ENCODE data around the gene SAP30L.

The SAP30L gene

DNA sequence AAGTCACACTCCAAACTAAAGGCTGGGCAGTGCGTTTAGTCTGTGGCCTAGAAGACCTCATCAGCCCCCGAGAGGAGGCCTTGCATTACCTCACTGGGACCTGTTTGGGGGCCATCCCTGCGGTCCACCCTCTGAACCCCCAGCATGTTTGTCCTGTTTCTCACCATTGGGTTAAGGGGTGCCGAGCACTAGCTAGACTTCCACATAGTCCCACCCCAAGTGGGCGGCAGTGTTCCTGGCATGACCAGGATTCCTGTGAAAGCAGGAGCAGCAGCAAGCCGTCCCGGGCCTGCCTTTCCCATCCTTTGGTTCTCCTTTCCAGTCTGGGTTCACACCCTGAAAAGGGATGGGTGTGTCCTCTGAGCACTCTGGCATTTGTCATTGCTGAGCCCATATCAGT lies 26.6 kb upstream of the SAP30L start:
- TF ChIP-seq, protein P1, sequence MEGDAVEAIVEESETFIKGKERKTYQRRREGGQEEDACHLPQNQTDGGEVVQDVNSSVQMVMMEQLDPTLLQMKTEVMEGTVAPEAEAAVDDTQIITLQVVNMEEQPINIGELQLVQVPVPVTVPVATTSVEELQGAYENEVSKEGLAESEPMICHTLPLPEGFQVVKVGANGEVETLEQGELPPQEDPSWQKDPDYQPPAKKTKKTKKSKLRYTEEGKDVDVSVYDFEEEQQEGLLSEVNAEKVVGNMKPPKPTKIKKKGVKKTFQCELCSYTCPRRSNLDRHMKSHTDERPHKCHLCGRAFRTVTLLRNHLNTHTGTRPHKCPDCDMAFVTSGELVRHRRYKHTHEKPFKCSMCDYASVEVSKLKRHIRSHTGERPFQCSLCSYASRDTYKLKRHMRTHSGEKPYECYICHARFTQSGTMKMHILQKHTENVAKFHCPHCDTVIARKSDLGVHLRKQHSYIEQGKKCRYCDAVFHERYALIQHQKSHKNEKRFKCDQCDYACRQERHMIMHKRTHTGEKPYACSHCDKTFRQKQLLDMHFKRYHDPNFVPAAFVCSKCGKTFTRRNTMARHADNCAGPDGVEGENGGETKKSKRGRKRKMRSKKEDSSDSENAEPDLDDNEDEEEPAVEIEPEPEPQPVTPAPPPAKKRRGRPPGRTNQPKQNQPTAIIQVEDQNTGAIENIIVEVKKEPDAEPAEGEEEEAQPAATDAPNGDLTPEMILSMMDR (IDR thresholded peaks at IDR 0.05; ENCODE audit: low read depth, low read length) = no peak
- no peak for DNase-seq (ENCODE audit: extremely low read depth, low read depth)

DNA sequence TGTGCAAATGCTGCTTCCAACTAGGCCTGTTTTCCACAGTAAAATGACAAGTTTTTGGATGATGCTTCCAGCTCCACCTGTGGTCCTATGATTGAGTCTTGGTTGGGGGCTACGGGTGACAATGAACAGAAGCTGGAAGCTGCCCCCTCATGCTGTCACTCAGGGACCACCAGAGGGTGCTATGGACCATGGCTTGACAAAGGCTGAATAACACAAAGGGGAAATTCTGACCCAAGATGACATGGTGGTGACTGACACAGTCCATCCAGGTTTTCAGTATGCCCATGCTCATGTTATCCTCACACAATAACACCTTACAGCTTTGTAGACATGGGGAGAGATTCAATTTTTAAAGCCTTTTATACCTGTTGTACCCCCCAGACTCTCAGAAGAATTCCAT lies 23.9 kb upstream of the SAP30L start:
- DNase-seq (ENCODE audit: extremely low read depth, low read depth) = no peak

DNA sequence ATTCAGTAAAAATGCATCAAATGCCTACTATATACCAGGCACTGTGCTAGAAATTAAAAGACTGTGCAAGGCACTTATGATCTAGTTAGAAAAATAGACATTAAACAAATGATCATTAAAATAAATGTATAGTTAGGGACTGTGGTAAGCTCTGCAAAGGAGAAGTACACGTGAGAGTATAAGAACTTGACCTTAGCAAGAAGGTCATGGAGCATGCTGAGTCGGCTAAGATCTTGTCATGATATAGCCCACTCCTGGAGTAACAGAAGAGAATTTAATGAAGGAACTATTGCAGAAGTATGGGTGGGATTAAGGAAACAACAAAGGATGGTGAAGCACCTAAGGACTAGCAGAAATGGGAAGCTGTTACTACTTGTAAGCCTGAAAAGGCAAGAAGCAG lies 23.5 kb upstream of the SAP30L start:
- no peak for DNase-seq (ENCODE audit: extremely low read depth, low read depth)
- TF ChIP-seq, protein P1 (IDR thresholded peaks at IDR 0.05; ENCODE audit: low read depth, low read length) = no peak

More for the DNA sequence above, 23.9 kb upstream of the SAP30L start:
- TF ChIP-seq, protein P1 (IDR thresholded peaks at IDR 0.05; ENCODE audit: low read depth, low read length) = peak; percentile 36

DNA sequence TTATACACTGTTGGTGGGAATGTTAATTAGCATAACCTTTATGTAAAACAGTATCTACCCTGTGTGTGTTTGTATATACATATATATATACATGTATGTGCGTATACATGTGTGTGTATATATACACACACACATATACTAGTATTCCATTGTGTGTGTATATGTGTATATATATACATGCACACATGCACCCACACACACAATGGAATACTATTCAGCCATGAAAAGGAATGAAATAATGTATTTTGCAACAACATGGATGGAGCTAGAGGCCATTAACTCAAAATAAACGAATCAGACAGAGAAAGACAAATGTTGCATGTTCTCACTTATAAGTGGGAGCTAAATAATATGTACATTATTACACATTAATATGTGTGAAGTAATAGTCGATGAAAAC lies 17.6 kb upstream of the SAP30L start:
- TF ChIP-seq, protein P1 (IDR thresholded peaks at IDR 0.05; ENCODE audit: low read depth, low read length) = no peak
- DNase-seq (ENCODE audit: extremely low read depth, low read depth) = no peak

DNA sequence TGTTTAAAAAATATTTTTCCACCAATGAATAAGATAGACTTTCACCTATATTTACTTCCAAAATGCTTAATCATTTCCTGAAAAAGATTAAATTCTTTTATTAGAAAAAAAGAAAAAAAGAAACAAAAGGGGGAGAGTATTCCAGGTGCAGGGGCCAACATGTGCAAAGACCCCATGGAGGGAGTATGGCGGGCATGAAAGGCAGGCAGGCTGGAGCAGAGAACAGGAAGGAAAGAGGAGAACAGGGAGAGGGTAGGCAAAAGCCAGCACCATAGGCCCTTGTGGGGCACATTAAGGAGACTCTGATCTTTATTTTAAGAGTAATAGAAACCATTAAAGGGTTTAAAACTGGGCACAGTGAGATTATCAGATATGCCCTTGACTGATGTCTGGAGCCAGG lies 16.5 kb upstream of the SAP30L start:
- TF ChIP-seq, protein P1 (IDR thresholded peaks at IDR 0.05; ENCODE audit: low read depth, low read length) = no peak

DNA sequence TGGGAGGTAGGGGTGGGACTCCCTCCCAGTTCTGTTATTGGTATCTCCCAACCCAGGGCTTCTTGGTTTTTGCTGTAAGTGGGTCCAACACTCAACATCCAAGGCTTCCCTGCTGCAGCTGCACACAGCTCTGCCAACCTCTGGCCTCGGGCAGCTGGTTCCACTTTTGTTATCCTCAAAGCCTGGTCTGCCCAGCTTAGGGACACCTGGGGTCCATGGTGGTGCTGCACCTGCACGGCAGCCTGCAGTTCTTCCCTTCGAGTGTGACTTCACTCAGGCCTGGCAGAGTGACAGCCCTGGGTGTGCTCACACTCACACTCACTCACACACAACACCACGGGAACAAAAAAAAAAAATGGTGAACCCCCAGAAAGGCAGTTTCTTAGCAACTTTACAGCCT lies 15.3 kb upstream of the SAP30L start:
- TF ChIP-seq, protein P1 (IDR thresholded peaks at IDR 0.05; ENCODE audit: low read depth, low read length) = no peak
- DNase-seq (ENCODE audit: extremely low read depth, low read depth) = no peak

More for the DNA sequence above, 16.5 kb upstream of the SAP30L start:
- no peak for DNase-seq (ENCODE audit: extremely low read depth, low read depth)

DNA sequence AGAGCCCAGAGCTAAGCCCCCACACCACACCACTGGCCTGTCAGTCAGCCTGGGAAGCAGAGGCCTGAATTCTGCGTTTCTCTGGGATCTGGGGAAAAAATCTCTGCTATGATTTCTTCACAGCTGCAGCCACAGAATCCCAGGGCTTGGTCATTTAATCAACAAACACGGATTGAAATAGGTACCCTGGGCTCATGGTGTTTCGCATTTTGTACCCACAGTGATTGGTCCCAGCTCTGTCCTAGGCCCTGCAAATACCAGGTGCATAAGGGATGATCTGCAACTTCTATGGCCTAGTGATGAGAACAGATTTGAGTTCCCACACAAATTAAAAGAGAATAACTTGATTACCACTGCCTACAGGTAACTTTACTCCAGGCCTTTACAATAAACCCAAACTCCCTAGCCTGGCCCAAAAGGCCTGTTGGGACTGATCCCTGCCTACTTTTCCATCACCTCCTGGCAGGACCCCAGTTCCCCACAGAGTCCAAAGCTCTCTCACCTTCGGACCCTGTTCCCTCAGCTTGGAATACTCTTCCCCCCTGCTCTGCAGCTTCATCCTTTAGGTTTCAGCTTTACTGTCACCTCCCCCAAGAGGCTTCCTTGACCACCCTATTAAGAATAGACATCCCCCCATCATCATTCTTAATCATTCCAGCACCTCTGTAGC lies 14.7 kb upstream of the SAP30L start:
- DNase-seq (ENCODE audit: extremely low read depth, low read depth) = no peak
- TF ChIP-seq, protein P1 (IDR thresholded peaks at IDR 0.05; ENCODE audit: low read depth, low read length) = no peak
